GM18519 (cell line): ENCODE measurements around the gene MAPK9.

Experiments used
- ATAC-seq: cut with Tn5 transposase; IDR thresholded peaks from one replicate; pipeline ENCODE4 v1.9.1; 2021; ENCODE audit warnings: mild to moderate bottlenecking, moderate library complexity; ENCODE audit not compliant: unreplicated experiment, low FRiP score

Gene MAPK9

DNA sequence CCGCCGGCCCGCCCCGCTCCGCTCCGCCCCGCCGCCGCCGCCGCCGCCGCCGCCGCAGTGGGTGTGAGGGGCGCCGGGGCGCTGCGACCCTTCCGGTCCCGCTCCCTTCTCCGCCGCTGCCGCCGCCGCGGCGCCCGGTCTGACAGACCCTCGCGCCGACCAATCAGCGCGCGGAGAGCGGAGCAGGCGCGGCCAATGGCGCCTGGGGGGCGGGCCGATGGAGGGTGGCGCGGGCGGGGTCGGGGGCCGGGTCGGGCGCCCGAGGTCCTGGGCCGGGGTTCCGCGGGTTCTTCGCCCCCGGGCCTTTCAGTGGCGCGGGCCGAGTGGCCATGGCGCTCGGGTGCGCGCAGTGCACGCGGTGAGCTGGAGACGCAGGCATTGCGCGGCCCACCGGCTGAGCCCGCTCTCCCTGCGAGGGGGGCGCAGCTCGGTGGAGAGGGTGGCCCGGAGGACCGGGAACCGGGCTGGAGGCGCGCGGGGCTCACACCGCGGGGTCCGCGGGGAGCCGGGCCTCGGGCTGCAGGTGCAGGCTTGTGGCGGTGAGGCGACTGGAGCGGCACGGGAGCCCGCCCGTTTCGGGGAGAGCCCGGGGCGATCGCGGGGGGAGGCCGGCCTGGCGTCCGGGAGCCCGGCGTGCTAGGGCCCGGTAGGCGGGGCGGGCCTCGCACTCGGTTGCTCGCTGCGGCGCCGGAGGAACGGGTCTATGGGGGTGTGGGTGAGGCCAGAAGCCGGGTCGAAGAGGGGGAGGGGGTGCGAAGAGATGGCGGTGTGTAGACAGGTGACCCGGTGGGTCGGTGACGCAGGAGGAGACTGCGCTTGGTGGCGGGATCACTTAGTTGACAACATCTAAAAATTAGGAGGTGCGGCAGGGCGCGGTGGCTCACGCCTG is at the start of gene MAPK9:
TSS of gene MAPK9 (minus strand) at position 141 of the 889 bp plus-strand sequence. CDS start 11,522 bp downstream, outside the sequence.
- ATAC-seq = peak; percentile 76

DNA sequence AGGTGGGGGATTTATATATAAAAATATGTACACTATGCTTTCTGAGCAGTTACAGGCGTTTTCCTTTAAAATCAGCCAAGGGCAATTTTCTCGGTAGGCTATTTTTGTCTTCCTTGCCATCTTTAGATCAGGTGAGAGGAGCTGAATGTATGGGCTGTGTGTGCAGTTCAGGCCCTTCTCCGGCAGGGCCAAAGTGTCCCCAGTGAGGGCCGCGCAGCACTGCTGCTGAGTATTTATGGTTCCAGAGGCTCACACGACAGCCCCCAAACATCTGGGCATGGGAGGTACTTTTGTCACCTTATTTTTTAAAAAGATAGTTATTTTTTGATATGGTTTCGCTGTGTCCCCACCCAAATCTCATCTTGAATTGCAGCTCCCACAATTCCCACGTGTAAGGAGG is 49.7 kb upstream of the MAPK9 start:
- no peak for ATAC-seq

DNA sequence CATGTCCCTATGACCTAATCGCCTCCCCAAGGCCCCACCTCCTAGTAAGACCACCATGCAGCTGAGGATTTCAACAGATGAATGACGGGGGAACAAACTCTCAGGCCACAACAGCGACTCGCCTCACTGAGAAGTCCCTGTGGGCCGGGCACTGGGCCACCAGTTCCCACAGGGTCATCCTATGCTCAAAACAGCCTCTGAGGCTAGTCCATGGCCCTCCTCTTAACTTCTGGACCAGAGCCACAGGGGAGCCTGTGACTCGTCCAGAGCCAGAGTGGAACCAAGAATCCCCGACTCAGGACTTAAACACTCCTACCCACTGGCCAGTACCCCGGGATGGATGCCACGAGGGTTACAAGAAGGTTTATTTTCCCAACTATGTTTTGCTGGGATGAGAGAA is 49.0 kb upstream of the MAPK9 start:
- no peak for ATAC-seq

DNA sequence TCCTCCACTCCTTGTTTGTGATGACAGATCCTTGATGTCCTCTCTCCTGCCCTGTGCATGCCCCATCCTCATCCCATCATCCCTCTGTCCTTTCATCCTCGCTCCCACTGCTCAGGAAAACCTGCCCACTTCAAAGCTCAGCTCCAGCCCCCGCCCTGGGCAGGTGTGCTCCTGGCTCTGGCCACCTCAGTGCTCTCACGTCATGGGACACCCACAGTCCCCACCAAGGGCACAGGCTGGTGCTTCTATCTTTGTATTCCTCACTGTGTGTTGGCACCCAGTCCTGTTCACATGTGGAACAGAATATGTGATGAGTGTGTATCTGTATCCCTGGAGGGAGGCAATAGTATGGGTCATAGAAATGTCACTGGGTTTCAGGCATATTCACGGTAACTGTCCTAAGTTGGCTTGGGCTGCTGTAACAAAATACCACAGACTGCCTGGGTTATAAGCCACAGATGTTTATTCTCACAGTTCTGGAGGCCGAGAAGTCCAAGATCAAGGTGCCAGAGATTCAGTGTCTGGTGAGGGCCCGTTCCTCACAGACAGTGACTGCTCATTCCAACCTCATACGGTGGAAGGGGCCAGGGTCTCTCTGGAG is 47.8 kb upstream of the MAPK9 start:
- no peak for ATAC-seq

DNA sequence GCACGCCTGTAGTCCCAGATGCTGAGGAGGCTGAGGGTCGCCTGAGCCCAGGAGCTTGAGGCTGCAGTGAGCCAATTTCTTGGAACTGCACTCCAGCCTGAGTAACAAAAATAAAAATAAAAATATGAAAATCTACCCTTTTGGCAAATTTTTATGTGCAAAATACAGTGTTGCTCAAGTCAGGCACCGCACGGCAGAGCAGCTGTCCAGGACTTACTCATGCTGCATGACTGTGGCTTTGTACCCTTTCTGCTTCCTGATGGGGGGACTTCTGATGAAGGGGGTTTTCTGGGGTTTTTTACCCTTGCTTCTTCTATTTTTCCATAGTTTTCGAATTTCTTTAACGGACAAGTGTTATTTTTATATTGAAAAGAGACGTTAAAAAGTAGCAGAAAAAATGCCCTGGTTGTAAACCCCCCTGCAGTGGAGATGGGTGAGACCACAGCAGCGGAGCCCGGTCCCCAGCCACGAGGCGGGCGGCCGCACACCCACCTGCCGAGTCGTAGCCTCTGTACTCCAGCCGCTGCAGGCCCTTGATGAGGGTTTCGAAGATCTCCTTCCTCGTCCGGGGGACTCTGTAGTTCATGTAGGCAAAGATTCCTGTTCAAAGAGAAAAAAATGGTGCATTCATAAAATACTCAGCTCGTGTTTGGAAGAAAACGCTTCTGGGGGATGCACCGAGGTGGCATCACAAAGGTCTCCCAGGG is 46.3 kb upstream of the MAPK9 start:
- ATAC-seq = no peak

DNA sequence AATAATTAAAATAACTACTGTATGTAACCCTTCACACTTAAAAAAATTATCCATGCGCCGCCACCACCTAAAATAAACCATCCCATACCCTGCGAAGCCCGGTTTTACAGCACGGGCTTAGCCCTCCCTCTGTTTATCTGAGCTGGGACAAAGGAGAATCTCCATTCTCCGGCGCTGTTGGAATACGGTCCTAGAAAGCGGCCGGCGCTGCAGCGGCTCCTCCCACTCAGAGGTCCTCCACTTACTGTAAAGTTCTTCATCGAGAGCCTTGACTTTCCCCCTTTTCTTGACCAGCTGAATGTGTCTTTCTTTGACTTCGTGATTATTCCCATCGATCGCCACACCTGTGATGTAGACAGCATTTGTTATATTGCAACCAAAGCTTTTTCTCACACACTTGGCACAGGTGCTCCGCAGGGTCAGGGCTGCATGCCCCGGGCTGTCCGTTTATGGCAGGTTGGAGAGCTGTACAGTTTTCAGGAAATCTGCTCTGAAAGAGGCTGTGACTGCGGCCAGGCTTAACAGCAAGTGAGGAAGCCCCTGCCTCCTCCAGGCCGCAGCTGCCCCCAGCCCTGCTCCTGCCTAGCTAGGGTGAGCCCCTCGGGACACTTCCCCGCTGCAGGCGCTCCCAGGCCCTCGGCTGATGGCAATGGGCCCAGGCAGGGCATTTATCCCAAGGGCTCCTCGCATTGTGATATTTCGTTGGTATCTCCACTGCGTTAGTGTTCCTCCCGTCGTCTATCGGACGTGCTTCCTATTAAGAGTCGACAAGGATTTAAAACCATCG is 44.5 kb upstream of the MAPK9 start:
- no peak for ATAC-seq

DNA sequence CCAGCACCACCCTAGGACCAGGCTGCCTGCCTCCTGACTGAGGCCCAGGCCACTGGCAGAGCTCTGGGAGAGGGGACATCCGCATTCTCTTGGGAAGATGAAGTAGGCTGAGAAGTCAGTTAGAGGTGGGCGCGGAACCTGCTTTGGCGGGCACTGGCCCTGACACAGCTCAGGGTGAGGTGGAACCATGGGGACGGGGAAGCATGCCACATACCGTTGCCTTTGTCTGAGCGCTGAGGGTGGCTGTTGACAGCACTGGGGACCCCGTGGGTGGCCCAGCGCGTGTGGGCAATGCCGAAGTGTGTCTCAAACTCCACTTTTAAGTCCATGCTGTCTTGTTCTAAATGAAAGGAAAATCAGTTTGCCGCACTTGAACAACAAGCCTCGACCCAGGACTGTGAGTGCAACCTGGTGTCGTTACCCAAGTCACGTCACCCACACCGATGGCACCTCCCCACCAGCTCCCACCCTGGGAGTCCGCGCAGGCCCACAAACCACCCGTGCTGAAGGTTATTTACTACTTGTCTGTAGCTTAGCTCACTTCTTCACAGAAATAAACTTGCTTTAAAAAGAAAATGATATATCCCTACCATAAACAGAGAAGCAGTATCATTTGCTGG is 43.8 kb upstream of the MAPK9 start:
- ATAC-seq = no peak

DNA sequence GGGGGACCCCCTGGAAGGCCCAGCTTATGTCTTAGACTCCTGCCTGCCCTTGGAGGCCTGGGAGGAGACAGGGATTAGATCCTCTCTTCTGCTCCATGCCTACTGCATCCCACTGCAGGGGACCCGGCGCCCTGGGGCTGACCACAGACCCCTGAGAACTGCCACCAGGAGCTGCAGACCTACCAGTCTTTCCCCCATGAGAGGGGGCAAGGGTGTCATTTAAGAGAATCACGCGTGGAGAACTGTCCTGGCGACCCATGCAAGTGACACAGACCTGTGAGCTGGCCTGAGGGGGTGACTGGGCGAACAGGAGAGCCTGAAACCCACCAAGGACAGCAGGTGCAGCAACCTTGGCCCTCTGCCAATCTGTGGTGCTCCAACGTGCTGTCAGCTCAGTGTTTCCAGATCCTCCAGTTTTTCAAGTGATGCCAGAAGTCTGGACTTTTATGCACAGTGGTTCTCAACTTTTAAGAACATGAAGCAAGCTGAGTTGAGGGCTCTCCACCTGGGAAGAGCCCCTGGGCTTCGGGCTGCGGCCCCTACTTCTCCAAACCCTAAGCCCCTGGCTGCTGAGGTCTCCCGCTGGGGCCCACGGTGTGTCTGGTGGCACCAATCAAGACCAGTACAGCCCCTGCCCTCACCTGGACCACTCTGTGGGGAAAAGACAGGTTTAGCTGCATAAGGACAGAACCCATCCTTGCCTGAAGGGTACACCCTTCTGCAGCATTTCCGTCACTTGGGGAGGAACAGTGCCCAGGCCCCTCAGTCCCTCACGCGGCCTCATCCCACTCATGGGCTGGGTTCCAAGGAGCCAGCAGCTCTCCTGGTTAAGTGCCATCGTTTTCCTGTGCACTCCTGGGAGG is 43.1 kb upstream of the MAPK9 start:
- ATAC-seq = no peak

DNA sequence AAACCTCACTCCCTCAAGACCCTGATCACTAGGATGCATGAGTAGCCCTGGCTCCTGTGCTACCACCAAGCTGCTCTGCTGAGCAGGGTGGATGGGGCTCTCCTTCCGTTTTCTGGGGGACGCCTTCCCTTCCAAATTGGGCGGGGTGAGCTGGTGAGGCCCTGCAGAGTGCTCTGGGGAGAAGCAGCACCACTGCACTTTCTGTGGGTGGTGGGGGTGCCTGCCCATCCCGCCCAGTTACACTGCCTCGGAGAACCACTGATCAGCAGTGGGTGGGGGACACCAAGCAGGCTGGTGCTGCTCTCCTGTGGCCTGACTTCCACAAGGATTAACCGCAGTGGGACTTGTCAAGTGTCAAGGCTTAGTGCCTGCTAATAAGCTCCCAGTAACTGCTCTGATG is 42.3 kb upstream of the MAPK9 start:
- no peak for ATAC-seq

DNA sequence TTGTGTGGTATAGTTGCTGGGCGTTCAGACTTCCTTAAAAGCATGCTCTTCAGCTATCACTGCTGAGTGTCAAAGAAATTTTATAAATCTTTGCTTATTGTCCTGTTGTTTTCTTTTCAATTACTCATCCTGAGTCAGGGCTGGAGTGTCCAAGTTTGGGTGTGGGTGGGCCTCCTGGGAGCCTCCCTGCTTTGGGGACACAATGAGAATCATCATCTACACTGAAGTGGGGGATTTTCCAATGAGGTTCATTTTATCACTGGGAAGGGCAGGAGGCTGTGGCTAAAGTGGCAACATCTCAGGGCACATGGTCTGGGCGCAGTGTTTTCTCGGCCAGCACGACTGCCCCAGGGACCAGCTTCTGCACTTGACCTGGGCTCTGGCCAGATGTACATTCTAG is 41.8 kb upstream of the MAPK9 start:
- ATAC-seq = no peak

DNA sequence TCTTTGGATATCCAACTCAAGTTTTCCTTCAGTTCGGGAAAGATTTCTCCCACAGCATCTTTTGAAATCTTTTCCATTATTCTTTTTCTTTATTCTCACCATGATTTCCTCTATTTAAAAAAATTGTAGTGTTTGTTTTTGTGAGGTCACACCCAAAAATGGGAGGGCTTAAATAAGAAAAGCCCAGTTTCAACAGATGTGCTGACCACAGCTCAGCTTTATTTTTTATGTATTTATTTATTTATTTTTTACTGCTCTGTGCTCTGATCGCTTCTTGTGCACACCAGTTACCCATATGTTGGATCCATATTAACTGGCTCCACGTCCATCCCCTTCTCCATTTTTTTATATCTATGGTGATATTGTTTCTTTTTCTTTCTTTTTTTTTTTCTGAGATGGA is 41.0 kb upstream of the MAPK9 start:
- ATAC-seq = no peak

DNA sequence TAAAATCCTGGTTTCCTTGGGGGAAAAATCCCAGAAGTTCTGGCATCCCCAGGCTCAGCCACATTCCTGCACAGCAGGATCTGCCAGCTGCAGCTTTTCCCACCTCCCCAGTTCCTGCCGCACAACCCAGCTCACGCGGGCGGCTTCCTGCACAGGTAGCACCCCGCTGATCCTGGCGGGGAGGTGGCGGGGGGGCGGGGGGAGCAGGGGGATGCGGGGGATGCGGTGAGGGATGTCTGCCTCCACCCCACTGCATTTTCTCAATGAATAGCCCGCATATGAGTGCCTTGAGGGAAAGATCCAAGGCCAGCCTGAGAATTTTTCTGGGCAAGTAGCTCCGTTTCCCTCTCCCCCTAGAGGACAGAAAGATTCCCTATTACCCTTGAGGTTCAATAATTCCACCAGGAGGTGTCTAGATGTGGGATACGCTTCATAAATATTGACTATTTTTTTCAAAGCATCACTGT is 40.2 kb upstream of the MAPK9 start:
- ATAC-seq = no peak

DNA sequence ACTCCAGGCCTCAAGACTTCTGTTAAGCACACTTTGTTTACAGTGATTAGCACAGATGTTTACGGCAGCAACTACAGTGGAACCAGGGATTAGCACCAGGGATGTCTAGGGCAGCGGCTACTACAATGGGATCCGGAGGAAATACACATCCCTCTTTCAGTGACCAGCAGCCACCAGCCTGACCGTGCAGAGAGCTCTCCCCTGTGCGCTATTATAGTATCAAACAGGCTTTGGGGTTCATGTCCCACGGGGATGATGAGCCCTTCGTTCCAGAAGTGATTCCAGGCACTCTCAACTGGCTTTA is 39.7 kb upstream of the MAPK9 start:
- ATAC-seq = no peak

DNA sequence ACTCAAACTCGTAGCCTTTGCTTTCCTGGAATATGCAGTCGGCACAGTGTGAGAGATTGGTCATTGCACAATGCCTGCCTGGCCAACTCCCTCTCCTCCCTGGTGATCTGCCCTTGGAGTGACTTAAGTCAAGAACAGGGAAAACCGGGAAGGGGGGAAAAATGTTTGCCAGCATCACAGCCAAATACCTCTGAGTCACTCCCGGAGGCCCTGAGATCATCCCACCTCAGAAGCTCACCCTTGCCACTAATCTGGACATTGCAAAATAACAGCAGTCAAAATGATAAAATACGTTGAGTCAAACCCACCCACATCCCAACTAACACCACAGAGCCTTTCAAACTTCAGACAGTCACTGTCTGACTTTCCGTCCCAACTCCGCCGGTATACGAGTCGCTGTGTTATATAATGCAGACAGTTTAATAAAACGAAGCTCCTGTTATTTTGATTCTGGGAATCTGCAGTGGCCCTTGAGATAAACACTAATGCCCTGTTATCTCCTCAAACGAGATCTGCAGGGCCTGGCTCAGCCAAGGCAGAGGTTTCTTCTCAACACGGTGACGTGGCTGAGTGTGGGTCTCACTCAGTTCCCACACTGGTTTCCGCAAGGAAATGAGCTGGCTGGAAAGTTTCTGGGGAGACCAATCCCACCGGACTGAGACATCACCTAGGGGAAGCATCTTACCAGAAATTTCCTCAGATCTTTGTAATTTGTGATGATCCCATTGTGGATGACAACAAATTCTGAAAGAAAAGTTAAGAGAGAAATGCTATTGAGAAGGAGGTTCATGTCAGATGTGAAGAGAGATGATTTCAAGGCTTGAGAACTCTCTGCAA is 39.1 kb upstream of the MAPK9 start:
- ATAC-seq = no peak

DNA sequence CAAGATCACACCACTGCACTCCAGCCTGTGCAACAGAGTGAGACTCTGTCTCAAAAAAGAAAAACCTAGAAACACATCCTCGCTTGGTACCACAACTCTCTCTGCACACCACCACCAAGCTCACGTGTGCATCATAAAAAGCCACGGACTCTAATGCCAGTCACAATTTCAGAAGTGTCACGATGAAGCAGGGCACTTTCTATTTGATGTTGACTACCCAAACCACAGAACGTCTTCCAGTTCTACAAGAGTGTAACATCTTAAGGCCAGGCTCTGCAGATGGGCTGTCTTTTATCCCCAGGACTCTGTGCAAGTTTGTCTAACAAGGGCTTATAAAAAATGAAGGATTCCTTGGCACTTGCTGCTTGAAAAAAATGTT is 38.4 kb upstream of the MAPK9 start:
- ATAC-seq = no peak

DNA sequence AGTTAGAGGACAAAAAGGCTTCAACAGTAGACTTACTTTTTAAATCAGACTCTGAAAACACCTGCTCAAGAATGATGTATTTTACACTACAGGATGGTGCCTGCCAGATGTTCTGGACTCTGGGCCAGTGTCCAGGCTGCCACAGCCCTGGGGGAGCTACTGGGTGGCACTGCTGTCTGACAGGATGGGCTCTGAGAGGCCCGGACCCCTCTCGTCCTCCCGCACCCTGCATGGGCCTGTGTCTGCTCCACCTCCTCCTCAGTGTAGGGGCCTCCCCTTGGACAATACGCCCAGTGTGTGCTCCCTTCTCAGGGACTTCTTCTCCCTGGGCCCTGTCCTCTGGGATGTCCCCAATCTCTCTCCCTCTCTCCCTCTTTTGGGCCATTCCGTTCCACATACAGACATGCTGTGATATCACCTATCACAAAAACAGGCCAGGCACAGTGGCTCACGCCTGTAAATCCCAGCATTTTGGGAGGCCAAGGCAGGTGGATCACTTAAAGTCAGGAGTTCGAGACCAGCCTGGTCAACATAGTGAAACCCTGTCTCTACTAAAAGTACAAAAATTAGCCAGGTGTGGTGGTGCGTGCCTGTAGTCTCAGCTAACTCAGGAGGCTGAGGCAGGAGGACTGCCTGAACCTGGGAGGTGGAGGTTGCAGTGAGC is 37.9 kb upstream of the MAPK9 start:
- ATAC-seq = no peak

DNA sequence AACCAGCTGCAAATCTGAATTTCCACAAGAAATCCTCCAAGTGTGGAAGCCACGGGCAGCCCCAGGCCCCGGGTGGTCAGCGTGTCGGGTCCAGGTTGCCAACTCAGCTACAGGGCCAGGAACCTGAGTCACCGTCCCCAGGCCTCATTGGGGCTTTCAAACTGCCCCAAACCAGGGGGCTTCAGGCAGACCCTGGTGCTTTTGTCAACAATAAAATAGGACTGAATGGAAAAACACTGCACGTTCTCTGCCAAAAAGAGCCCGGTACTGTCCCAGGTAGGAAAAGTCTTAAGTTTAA is 37.2 kb upstream of the MAPK9 start:
- ATAC-seq = no peak
